ENCODE results near the gene LRCH1.

The LRCH1 gene

GRCh38 chr13:46539231-46539630 lies 13.7 kb upstream of the LRCH1 start:
- Histone ChIP-seq H3K27me3 (ENCODE audit: insufficient read depth, poor library complexity, severe bottlenecking) (no peaks in the 10 kb centered on the region), H3K27ac (replicated peaks) (no peak overlapping the region), H3K4me3 (replicated peaks; ENCODE audit: insufficient read depth, low read length) (no peak overlapping the region)
- no peak for DNase-seq (ENCODE audit: low read depth in 1 of 2, low spot score in 1 of 2)
- TF ChIP-seq POLR2AphosphoS5 (IDR thresholded peaks at IDR 0.05; ENCODE audit: low read depth) (no peak), CTCF (IDR thresholded peaks at IDR 0.05; ENCODE audit: insufficient read depth, low read length) (no peak), REST (IDR thresholded peaks at IDR 0.05; ENCODE audit: insufficient replicate concordance, low read depth) (no peak), GABPA (IDR thresholded peaks at IDR 0.05; ENCODE audit: low read depth) (no peak), SPI1 (IDR thresholded peaks at IDR 0.05; ENCODE audit: borderline replicate concordance, low read depth) (no peak)

GRCh38 chr13:46541210-46541609 lies 11.8 kb upstream of the LRCH1 start:
- Histone ChIP-seq H3K27ac (replicated peaks) (no peak overlapping the region), H3K27me3 (ENCODE audit: insufficient read depth, poor library complexity, severe bottlenecking) (no peaks in the 10 kb centered on the region), H3K4me3 (replicated peaks; ENCODE audit: insufficient read depth, low read length) (no peak overlapping the region)
- no peak for TF ChIP-seq GABPA (IDR thresholded peaks at IDR 0.05; ENCODE audit: low read depth)
- TF ChIP-seq SPI1 (IDR thresholded peaks at IDR 0.05; ENCODE audit: borderline replicate concordance, low read depth): no peak
- TF ChIP-seq POLR2AphosphoS5 (IDR thresholded peaks at IDR 0.05; ENCODE audit: low read depth): no peak
- TF ChIP-seq CTCF (IDR thresholded peaks at IDR 0.05; ENCODE audit: insufficient read depth, low read length): no peak
- no peak for TF ChIP-seq REST (IDR thresholded peaks at IDR 0.05; ENCODE audit: insufficient replicate concordance, low read depth)
- DNase-seq (ENCODE audit: low read depth in 1 of 2, low spot score in 1 of 2): no peak

- no peak overlapping the region for H3K4me3 ChIP-seq (replicated peaks; ENCODE audit: insufficient read depth, low read length)
- H3K27ac ChIP-seq (replicated peaks): no peak overlapping the region
- no peak for TF ChIP-seq GABPA (IDR thresholded peaks at IDR 0.05; ENCODE audit: low read depth)
- TF ChIP-seq REST (IDR thresholded peaks at IDR 0.05; ENCODE audit: insufficient replicate concordance, low read depth): no peak
- no peak for TF ChIP-seq SPI1 (IDR thresholded peaks at IDR 0.05; ENCODE audit: borderline replicate concordance, low read depth)
- no peak for TF ChIP-seq CTCF (IDR thresholded peaks at IDR 0.05; ENCODE audit: insufficient read depth, low read length)
- TF ChIP-seq POLR2AphosphoS5 (IDR thresholded peaks at IDR 0.05; ENCODE audit: low read depth): no peak
These were observed 10.1 kb upstream of the LRCH1 start for GRCh38 chr13:46542833-46543232.

More at GRCh38 chr13:46542833-46543232, 10.1 kb upstream of the LRCH1 start:
- H3K27me3 ChIP-seq (ENCODE audit: insufficient read depth, poor library complexity, severe bottlenecking): no peaks in the 10 kb centered on the region
- no peak for DNase-seq (ENCODE audit: low read depth in 1 of 2, low spot score in 1 of 2)

Data from HL-60 (cell line).